ENCODE measurements around the gene OR8G5.
"Not testable (repeated sequence)": the region's sequence is repeated elsewhere in the genome, so short reads cannot be mapped to it uniquely, and the experiment has no call there.

- TF ChIP-seq CTCF (conservative IDR thresholded peaks at IDR 0.05; ENCODE audit: low read depth, low read length); EZH2 (IDR thresholded peaks at IDR 0.05; ENCODE audit: borderline replicate concordance, low read depth, low read length, poor library complexity, severe bottlenecking): not testable (repeated sequence)
These were observed 6.3 kb upstream of the OR8G5 start for GRCh38 chr11:124249869-124250268.

Measured in A673 (cell line).